Measurements from ENCODE around the gene SLC22A14. TPM values are rescaled to one million over a fixed set of nuclear protein-coding genes. Genes with fewer than 3 reads are reported as not detected.

The SLC22A14 gene
- total RNA-seq, 4 donors from 2014 or later = 5.0 TPM; not detected in 3

- H3K27ac ChIP-seq = no peak overlapping the region
- H3K9me3 ChIP-seq = no peaks in the 10 kb centered on the region
- H3K36me3 ChIP-seq = no peaks in the 10 kb centered on the region
- no peak overlapping the region for H3K4me3 ChIP-seq
- TF ChIP-seq POLR2A (IDR thresholded peaks at IDR 0.05) (no peak), CTCF (IDR thresholded peaks at IDR 0.05) (no peak)
- peaks cover 0 to 3% (median 0%) of the 10 kb centered on the region in 4 donors for H3K4me1 ChIP-seq
- no peaks in the 10 kb centered on the region for H3K27me3 ChIP-seq
- DNase-seq = no peak
Measured at GRCh38 chr3:38348903-38349302, 66.8 kb downstream of the SLC22A14 start.

GRCh38 chr3:38349684-38350359, 67.7 kb downstream of the SLC22A14 start:
- TF ChIP-seq CTCF (IDR thresholded peaks at IDR 0.05) = no peak
- no peak for TF ChIP-seq POLR2A (IDR thresholded peaks at IDR 0.05)
- Histone ChIP-seq H3K4me3 (no peak overlapping the region), H3K9me3 (no peaks in the 10 kb centered on the region), H3K36me3 (no peaks in the 10 kb centered on the region), H3K27ac (no peak overlapping the region), H3K4me1 (peaks cover 0 to 3% (median 0%) of the 10 kb centered on the region in 4 donors), H3K27me3 (no peaks in the 10 kb centered on the region)
- no peak for DNase-seq

GRCh38 chr3:38353151-38353550, 71.1 kb downstream of the SLC22A14 start:
- Histone ChIP-seq H3K27ac (no peak overlapping the region), H3K9me3 (no peaks in the 10 kb centered on the region), H3K27me3 (no peaks in the 10 kb centered on the region), H3K4me1 (no peaks in the 10 kb centered on the region), H3K36me3 (no peaks in the 10 kb centered on the region), H3K4me3 (no peak overlapping the region)
- TF ChIP-seq POLR2A (IDR thresholded peaks at IDR 0.05) (no peak), CTCF (IDR thresholded peaks at IDR 0.05) (no peak)
- DNase-seq = no peak

- H3K4me1 ChIP-seq = no peaks in the 10 kb centered on the region
- H3K9me3 ChIP-seq = no peaks in the 10 kb centered on the region
- no peak for TF ChIP-seq CTCF (IDR thresholded peaks at IDR 0.05)
- no peak for TF ChIP-seq POLR2A (IDR thresholded peaks at IDR 0.05)
- H3K4me3 ChIP-seq = no peak overlapping the region
- no peak for DNase-seq
- no peaks in the 10 kb centered on the region for H3K27me3 ChIP-seq
- H3K27ac ChIP-seq = no peak overlapping the region
- H3K36me3 ChIP-seq = no peaks in the 10 kb centered on the region
Measured at GRCh38 chr3:38354588-38355330, 72.7 kb downstream of the SLC22A14 start.

GRCh38 chr3:38359038-38359437, 76.9 kb downstream of the SLC22A14 start:
- TF ChIP-seq POLR2A (IDR thresholded peaks at IDR 0.05) (no peak), CTCF (IDR thresholded peaks at IDR 0.05) (no peak)
- Histone ChIP-seq H3K27me3 (no peaks in the 10 kb centered on the region), H3K9me3 (no peaks in the 10 kb centered on the region), H3K4me1 (no peaks in the 10 kb centered on the region), H3K27ac (no peak overlapping the region), H3K4me3 (no peak overlapping the region), H3K36me3 (peaks cover 0 to 7% (median 0%) of the 10 kb centered on the region in 3 donors)
- DNase-seq = no peak

All from Peyer's patch (tissue), 4 donors.